Left ventricle myocardium inferior (tissue), 1 donor: ENCODE measurements around the gene AHR. TPM values are rescaled to one million over a fixed set of nuclear protein-coding genes. Genes with fewer than 3 reads are reported as not detected.

ENCODE experiments used
- DNase-seq: peaks from one replicate; pipeline ENCODE4 v3.0.0-alpha.2; 2020
- H3K27ac ChIP-seq: fragments of 200-600 bp; replicated peaks from 2 replicates; pipeline ENCODE4 v1.8.0; 2021
- H3K27me3 ChIP-seq: fragments of 200-600 bp; 2 replicates; pipeline ENCODE4 v1.8.0; 2021; ENCODE audit warnings: low read depth
- H3K36me3 ChIP-seq: fragments of 200-600 bp; 2 replicates; pipeline ENCODE4 v1.8.0; 2021
- H3K4me1 ChIP-seq: fragments of 200-600 bp; 2 replicates; pipeline ENCODE4 v1.8.0; 2021
- H3K4me3 ChIP-seq: fragments of 200-600 bp; 2 replicates; pipeline ENCODE4 v1.8.0; 2021; ENCODE audit warnings: mild to moderate bottlenecking, moderate library complexity
- H3K9me3 ChIP-seq: fragments of 200-600 bp; replicated peaks from 2 replicates; pipeline ENCODE4 v1.8.0; 2021
- intact Hi-C: fragments of 100-400 bp; cut with micrococcal nuclease; formaldehyde crosslinking; loops from one replicate; pipeline ENCODE4 v1.11.0; 2022
- total RNA-seq: library from RNA; stranded (reverse); fragmentation: NEBNext Ultra II Directional; extraction: Animal tissue kit (Norgen Biotek cat#: 25700); gene quantifications from one replicate; pipeline ENCODE4 v1.2.1, GENCODE V29; 2021
- TF ChIP-seq, protein P1 (sequence below): fragments of 200-600 bp; IDR thresholded peaks from 2 replicates; pipeline ENCODE4 v1.8.0; 2021; ENCODE audit warnings: antibody characterized with exemption, mild to moderate bottlenecking, borderline replicate concordance
- donor health status: DM: no; HTN: yes; CAD: no; lungs with severe emphysema.

AHR gene
- total RNA-seq, 1 donor from 2014 or later = 24.9 TPM

DNA sequence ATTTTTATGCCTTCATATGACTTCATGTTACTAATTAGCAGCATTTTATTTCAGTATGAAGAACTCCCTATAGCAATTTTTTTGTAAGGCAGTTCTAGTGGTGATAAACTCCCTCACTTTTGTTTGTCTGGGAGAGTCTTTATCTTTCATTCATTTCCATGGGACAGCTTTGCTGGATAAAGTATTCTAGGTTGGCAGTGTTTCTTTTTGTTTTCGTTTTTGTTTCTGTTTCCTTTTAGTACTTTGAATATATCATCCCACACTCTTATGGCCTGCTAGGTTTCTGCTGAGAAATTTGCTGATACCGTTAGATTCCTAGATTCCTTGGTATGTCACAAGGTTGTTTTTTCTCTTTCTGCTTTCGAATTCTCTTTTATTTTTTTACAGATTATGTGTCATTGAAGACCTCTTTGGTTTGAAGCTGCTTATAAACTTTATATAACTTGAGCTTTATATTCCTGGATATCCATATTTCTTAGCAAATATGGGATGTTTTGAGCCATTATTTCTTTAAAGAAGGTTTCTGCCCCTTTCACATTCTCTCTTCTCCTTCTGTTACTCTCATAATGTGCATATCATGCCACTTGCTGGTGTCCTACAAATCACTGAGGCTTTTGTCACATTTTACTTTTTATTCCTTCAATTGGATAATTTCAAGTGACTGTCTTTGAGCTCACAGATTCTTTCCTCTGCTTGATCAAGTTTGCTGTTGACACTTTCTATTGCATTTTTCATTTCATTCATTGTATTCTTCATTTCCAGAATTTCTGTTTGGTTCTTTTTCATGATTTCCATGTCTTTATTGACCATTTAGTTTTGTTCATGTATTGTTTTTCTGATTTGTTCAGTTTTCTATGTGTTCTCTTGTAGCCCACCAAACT is 28.9 kb upstream of the AHR start:
- H3K9me3 ChIP-seq = peaks cover 58% of the 10 kb centered on the region
- no peaks in the 10 kb centered on the region for H3K4me1 ChIP-seq
- DNase-seq = no peak
- intact Hi-C loops = no loop called here
- H3K36me3 ChIP-seq = no peaks in the 10 kb centered on the region
- TF ChIP-seq, protein P1, sequence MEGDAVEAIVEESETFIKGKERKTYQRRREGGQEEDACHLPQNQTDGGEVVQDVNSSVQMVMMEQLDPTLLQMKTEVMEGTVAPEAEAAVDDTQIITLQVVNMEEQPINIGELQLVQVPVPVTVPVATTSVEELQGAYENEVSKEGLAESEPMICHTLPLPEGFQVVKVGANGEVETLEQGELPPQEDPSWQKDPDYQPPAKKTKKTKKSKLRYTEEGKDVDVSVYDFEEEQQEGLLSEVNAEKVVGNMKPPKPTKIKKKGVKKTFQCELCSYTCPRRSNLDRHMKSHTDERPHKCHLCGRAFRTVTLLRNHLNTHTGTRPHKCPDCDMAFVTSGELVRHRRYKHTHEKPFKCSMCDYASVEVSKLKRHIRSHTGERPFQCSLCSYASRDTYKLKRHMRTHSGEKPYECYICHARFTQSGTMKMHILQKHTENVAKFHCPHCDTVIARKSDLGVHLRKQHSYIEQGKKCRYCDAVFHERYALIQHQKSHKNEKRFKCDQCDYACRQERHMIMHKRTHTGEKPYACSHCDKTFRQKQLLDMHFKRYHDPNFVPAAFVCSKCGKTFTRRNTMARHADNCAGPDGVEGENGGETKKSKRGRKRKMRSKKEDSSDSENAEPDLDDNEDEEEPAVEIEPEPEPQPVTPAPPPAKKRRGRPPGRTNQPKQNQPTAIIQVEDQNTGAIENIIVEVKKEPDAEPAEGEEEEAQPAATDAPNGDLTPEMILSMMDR = no peak
- no peaks in the 10 kb centered on the region for H3K27me3 ChIP-seq
- no peak overlapping the region for H3K4me3 ChIP-seq
- no peak overlapping the region for H3K27ac ChIP-seq

DNA sequence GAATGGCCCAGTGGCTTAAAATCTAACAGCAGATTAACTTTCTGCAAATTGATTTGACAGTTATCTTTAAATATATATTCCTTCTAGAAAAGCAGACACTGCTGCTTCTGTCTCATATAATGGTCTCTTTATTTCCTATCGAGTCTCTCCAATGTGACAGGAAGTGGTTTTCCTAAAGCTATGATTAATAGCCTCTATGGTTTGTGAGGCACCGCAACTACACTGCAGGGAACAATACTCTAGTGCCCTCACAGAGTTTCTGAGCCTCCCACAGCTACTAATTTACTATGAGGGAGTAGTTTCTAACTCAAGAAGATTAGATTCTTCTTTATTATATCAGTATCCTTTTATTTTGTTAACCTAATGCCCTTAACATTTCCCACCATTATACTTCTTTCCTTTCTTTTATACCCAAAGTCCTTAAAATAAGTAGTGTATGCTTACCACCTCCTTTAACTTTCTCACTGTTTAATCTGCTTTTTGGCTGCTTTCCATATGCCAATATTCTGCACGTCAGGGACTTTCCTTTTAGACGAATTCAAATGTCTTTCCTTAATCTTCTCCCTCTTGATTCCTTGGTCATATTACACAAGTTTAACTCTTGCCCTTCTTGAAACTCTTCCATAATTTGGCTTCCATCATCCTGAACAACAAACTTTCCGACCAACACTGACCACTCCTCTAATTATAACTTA is 23.8 kb upstream of the AHR start:
- TF ChIP-seq, protein P1 = no peak
- intact Hi-C loops = no loop called here
- peak overlapping the region; percentile 82 for H3K27ac ChIP-seq
- no peaks in the 10 kb centered on the region for H3K36me3 ChIP-seq
- H3K4me1 ChIP-seq = peaks cover 27% of the 10 kb centered on the region
- no peak for DNase-seq
- peaks cover 20% of the 10 kb centered on the region for H3K9me3 ChIP-seq
- H3K4me3 ChIP-seq = no peak overlapping the region
- H3K27me3 ChIP-seq = no peaks in the 10 kb centered on the region

DNA sequence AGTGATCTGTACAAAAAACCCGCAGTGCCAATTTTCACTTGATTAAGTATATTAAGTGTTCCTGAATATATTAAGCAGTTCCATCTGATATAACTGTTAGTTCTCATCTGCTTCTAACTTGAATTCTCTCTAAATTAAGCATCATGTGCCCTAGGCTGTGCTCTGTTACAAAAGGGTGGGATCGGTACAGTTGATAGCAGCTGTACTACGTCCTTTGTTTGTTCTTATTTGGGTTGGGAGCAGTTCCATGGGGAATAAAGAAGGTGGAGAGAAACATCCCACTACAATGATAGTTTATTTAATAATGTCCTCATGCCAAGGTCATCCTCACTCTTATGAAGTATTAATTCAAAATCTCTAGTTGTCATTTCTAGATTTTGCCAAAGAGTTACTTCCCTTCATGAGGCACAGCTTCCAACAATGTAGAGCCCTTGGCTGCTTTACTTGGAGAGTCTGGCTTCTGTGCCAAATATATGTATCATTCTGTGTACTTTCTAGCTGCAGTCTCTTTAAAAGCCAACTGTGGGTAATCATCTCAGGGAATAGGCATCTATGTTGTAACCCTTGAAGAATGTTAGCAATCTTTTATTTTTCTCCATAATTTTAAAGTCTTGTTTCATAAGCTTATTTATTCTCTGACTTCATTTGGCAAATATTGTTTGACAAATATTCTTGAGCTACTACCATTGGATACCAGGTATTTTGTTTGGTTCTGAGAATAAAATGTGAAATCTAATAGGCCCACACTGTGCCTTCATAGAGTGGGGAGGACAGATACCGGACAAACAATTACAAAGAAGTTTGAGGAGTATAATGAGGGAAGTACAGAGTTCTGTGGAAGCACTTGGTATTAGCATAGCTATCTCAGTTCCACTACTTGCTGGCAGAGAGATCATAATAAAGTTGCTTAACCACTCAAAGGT is 22.4 kb upstream of the AHR start:
- H3K9me3 ChIP-seq = peaks cover 7% of the 10 kb centered on the region
- H3K27me3 ChIP-seq = no peaks in the 10 kb centered on the region
- TF ChIP-seq, protein P1 = no peak
- no peaks in the 10 kb centered on the region for H3K36me3 ChIP-seq
- peak overlapping the region; percentile 82 for H3K27ac ChIP-seq
- H3K4me3 ChIP-seq = no peak overlapping the region
- no peak for DNase-seq
- peaks cover 27% of the 10 kb centered on the region for H3K4me1 ChIP-seq
- intact Hi-C loops = no loop called here

DNA sequence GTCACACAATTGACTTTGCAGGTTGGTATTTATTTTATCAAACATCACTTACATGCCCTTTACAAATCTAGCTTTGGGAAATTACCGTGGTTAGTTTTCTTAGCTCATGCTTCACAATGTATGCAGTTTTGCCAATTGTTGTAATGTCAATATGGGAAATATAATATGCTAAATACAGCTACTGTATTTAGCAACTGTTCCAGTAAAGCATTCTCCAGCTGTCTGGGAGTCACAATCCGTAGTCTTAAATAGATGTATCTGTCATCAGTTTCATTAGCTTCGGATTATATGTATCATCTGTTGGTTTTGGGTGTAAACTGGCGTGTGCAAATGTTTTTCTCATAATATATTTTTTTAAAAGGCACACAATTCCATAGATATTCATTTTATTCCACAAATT is 19.4 kb upstream of the AHR start:
- Histone ChIP-seq H3K27me3 (no peaks in the 10 kb centered on the region), H3K4me3 (no peak overlapping the region), H3K36me3 (no peaks in the 10 kb centered on the region), H3K9me3 (no peaks in the 10 kb centered on the region), H3K27ac (no peak overlapping the region), H3K4me1 (peaks cover 27% of the 10 kb centered on the region)
- no peak for DNase-seq
- TF ChIP-seq, protein P1 = no peak
- intact Hi-C loops = no loop called here

DNA sequence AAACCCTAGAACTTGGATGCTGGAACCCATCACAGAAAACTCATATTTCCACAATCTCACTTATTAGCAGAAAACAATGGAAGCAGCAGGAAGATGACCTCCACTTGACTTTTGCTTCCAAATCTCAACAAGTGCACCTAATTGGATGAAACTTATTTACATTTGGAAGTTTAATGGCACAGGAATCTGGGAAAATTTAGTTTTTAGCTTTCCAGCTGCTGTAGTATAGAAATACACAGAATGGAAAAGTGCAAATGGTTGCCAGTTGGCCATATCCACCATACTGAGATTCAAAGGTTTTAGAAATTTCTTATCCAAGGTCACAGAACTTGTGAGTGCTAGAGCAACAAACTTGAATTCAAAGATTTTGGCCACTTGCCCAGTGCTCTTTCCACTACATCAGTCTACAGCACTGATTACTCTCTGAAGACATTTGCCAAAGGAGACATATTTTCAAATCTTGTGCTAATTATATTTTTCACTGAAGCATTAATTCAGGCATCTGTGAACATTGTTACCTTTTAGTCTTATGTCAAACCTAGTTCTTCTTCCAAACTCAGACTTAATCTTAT is 9.3 kb upstream of the AHR start:
- H3K4me3 ChIP-seq = no peak overlapping the region
- no peak for DNase-seq
- no peaks in the 10 kb centered on the region for H3K36me3 ChIP-seq
- no peaks in the 10 kb centered on the region for H3K9me3 ChIP-seq
- intact Hi-C loops = no loop called here
- TF ChIP-seq, protein P1 = no peak
- no peaks in the 10 kb centered on the region for H3K27me3 ChIP-seq
- peak overlapping the region; percentile 67 for H3K27ac ChIP-seq
- H3K4me1 ChIP-seq = peaks cover 31% of the 10 kb centered on the region
